Measurements from ENCODE around the gene POLR3A.
A peak's percentile ranks its signal among the peaks of the same experiment; 100 is the strongest.

POLR3A gene

DNA sequence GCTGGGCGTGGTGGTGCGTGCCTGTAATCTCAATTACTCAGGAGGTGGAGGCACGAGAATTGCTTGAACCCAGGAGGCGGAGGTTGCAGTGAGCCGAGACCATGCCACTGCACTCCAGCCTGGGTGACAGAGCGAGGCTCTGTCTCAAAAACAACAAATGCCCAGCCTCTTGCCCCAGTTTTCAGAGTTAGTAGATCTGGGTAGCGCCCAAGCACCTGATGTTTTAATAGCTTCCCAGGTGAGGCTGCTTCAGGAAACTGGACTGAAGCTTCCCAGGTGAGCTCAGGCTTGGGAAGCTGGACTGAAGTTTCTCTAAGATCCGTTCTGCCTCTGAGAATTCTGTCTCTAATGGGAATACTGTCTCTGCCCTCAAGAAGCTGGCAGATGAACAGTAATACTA, 16.5 kb upstream of the POLR3A start:
- DNase-seq = no peak

DNA sequence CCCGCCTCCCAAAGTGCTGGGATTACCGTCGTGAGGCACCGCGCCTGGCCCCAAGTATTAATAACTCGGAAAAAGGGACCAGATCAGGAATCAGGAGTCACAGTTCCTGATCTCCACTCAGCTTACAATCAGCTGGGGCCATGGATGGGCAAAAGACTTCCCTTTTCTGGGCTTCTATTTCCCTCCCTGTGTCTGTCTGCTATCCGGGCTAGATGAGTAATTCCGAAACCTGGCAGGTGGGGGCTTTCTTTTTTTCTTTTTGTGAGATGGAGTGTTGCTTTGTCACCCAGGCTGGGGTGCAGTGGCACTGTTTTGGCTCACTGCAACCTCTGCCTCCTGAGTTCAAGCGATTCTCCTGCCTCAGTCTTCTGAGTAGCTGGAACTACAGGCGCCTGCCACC, 15.9 kb upstream of the POLR3A start:
- no peak for DNase-seq

DNA sequence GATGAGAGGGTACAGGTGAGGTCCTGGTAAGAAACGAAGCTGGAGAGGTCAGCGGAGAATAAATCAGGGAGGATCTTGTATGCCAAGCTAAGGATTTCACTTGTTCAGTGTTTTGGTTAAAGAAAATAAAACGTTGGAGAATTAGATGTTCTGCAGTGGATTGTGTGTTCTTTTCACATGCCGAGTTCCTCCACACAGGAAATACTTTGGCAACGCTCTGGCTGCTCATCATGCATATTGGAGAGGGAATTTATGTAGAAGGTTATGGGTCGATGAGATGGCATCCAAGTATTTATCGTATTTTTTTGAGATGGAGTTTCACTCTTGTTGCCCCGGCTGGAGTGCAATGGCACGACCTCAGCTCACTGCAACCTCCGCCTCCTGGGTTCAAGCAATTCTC, 15.4 kb upstream of the POLR3A start:
- no peak for DNase-seq

DNA sequence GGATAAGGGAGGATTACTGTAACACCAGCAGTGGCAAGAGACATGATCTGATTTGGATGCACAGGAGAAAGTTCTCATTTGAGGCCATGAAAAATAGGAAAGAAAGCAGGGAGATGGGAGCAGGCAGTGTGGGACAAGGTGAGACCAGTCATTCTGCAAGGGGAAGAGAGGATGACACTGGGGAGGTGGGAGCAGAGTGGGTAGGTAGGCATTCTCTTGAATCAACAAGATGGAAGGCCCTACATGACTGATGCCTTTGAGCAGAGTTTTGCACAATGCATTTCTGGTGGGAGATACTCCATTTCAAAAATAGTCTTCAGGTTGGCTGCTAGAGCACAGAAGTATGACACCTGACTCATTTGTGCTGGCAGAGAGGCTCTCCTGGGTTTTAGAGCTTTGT, 14.9 kb upstream of the POLR3A start:
- DNase-seq = no peak

DNA sequence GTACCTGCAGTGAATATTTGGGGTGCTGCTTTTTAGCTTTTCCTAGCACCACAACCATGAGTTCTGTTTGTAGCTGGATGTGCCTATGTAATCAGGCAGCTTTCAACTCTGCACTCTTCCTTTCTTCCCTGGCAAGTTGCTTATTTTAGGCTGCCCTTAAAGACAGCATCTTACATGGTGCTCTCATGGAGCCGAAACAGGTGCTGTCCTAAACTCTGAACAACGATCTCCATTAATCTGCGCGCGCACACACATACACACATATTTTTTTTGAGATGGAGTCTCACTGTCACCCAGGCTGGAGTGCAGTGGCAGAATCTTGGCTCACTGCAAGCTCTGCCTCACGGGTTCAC, 13.4 kb upstream of the POLR3A start:
- no peak for DNase-seq

DNA sequence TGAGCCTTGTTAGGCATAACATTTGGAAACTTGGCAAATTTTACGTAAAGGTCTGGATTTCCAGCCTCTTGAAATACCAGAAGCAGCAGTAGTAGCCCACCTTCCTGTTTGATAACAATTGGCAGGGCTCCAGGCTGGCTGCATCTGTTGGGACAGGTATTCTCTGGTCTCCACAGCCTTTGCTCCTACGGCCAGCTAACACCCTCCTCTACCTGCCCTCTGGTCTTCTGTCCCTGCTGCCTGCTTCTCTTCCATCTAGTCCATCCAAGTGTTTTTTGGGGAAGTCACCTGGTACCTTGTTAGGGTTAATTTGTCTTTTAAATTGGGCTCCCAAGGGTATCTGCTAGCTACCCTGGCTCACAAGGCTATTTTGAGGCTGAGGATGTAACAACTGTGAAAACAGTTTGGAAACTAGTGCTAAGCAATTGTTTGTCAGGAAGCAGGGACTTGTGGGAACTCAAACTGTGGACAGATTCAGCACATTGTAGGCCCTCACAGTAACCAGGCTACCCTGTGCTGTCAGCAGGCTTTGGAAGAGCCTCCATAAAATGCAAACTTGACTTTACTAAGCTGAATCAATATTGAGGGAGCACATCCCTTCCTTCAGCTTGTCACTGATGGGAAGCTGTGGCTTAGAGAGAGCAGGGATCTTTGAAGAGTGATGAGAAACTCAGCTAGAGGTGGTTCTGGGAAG, 12.9 kb upstream of the POLR3A start:
- no peak for DNase-seq

DNA sequence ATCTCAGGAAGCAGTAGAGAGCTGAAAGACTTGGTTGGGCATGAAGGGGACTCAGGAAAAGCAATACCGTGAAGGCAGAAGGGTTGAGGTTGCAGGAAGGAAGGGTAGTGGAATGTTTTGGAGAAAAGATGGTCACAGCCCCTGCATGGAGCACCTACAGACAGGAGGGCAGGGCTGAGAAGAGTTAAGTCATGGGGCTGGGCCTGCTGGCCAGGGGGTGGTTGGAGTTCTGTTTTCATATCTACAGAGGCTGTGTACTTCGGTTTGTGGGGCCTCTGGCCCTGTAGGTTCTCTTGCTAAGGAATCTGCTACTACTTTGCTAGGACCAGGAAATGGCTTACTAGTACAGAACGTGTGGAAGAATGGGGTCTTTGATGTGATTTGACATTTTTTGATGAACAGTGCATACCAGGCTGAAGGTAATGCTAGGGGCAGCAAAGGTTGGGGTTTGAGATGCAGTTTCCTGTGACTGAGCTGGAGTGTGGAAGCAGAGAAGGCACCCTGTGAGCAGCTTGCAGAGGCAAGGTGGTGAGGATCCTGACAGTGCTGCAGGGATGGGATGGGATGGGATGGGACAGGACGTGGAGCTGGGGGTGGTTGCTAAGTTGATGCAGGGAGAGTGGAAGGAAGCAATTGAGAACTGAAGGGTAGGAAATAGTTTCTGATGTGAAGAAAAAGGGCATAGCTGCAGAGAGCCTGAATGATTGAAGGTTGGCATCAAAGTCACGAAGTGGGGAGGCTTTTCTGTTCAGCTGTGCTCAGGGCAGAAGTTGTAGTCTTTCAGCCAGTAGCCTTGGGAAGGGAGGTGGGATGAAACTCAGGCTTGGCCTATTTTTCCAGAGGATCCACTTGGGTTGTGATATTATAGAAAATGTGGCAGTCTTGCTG, 12.1 kb upstream of the POLR3A start:
- DNase-seq = no peak

DNA sequence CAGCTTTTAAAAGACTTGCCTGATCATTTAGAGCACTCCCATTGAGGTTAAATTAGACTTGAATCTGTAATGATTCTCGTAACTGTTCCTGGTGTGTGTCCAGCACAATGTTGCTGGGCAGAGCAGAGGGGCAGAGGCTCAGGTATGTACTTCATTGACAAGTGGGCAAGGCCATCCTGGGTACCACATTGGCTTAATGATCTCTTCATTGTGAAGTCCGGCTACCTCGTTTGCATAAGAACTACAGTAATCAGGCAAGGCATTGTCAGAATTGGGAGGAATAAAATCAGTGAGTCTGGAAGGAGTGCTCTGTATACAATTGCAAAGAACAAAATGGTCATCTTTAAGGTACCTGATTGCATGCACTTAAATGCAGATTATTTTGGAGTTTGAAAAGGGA, 10.4 kb upstream of the POLR3A start:
- DNase-seq = no peak

DNA sequence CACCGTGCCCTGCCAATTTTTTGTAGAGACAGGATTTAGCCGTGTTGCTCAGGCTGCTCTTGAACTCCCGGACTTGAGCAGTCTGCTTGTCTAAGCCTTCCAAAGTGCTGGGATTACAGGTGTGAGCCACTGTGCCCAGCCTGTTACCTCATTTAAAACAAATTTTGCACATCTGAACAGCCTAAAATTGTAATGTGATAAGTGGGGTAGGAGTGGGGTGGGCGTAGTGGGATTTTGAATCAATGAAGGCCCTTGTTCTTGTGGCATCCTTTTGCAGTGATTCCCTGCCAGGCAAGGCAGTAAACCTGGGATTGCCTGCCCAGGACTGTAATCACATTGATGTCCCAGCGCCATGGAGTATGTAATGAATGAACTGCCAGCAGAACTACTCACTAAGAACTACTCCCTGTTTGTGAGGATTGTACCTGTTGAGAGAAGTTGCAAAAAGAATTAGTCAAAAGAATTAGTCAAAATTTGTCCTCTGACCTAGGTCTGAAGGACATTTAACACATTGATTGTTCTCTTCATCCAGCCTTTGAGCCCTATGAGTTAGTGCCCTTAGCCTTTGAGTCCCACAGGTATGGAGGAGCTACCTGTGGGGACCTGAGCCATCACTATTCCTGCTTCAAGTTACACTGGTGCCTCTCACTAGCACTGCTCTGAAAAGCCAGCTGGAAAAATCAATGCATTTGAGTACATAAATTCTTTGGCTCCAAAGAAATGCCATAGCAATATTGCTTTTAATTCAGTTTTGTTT, 9.7 kb upstream of the POLR3A start:
- DNase-seq = no peak

DNA sequence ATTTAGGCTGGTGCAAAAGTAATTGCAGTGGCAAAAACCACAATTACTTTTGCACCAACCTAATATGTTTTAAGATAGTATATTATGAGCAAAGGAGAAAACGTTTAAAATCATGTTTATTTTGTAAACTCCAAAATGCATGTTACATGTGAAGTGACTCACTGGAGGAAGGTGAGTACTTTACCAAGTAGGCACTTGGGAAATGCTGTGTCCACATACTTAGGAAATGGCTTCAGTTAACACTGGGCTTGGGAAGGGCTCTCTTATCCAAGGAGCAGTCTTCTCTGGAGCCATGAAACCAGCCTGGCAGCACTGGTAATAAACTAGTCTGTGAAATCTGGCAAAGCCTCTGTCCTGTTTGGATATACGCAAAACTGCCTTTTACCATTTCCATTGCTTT, 8.8 kb upstream of the POLR3A start:
- no peak for DNase-seq

DNA sequence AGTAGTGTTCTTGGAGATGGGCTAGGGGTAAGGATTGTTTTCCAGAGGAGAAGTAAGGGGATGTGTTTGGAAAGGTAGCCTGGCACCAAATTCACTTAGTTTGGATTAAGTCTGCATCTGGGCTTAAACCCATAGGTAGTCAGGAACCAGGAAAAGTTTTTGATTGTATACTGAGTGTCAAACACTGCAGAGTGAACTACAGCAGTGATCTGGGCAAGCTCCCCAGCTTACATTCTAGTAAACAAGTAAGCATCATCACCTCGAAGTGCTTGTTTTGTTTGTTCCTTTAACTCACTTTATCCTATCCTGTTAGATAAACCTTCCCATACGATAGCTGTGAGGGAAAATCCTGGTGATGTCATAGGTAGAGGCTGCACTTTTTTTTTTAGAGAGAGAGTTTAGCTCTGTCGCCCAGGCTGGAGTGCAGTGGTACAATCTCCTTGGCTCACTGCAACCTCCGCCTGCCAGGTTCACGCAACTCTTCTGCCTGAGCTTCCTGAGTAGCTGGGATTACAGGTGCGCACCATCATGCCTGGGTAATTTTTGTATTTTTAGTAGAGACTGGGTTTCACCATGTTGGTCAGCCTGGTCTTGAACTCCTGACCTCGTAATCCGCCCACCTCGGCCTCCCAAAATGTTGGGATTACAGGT, 6.7 kb upstream of the POLR3A start:
- no peak for DNase-seq

DNA sequence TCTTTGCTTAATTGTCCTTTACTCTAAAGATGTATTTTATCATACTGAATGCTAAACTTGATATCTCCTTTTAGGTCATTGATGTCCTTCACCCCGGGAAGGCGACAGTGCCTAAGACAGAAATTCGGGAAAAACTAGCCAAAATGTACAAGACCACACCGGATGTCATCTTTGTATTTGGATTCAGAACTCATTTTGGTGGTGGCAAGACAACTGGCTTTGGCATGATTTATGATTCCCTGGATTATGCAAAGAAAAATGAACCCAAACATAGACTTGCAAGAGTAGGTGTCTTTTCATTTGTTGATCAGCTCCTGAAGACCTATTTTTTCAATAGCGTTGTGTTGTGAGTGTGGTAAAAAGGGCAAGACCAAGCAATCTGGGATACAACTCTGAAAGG, 6.1 kb upstream of the POLR3A start:
- DNase-seq = no peak

DNA sequence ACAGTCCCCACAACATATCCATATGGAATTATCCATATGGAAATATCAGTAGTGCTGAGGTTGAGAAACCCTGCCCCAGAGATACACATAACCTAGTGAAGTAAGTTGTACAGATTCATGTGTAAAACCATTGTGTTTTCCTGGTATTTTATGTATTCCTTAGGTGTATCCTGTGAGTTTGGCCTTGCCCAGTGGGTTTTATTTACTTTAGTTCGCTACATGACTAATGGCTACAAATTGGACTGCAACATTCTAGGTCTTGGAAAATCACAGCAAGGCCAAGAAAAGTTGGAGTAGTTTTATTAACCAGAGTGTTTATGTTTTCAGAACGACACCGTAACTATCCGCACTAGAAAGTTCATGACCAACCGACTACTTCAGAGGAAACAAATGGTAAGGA, 5.7 kb upstream of the POLR3A start:
- DNase-seq = no peak

DNA sequence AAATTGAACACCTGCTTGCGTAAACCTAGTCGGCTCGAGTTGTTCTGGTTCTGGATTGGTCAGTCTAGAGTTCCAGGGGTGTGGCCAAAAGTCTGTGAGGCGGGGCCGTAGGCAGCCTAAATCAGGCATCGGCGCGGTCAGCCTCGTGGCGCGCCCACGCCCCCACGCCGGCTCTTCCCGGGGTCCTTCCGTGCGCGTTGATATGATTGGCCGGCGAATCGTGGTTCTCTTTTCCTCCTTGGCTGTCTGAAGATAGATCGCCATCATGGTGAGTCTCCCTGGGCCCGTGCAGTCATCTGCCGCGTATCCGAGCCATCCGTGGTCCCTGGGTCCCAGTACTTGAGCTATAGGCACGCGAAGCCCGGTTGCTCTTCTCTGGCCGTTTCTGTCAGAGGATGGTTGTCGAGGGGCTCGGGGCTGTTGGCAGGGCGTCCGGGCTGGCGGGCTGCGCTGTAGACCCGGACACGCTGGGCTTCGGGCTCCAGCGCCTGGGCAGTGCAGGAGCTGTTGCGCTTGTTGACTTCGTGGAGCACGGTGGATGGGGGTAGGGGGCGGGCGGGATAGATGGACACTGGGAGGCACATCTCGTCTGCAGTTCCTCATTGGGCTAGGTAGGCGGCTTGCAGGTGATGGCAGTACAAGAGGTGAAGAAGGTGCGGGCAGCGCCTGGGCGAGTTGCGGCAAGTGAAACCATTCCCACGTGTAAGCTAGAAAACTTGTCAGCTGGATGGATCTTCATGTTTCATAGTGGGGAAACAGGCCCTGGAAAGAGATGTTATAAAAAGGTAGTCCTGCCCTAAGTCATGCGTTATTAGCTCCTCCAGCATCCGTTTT, 4.5 kb upstream of the POLR3A start, which contains the start of gene RPS24:
Gene RPS24 (plus strand): TSS at position 227 of the 834 bp plus-strand sequence. CDS start 39 bp downstream, at position 266.
- DNase-seq = peak; percentile 95

DNA sequence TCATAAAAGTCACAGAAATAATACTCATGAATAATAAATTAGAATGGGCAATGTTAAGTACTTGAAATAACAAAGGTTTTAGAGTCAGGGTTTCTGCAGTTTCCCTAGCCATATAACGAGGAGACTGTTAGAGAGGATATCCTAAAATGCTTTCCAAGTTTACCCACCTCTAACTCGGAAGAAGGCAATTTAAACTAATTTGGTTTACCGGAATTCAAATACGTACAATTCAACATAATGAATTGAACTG, 4.0 kb upstream of the POLR3A start:
- DNase-seq = no peak

DNA sequence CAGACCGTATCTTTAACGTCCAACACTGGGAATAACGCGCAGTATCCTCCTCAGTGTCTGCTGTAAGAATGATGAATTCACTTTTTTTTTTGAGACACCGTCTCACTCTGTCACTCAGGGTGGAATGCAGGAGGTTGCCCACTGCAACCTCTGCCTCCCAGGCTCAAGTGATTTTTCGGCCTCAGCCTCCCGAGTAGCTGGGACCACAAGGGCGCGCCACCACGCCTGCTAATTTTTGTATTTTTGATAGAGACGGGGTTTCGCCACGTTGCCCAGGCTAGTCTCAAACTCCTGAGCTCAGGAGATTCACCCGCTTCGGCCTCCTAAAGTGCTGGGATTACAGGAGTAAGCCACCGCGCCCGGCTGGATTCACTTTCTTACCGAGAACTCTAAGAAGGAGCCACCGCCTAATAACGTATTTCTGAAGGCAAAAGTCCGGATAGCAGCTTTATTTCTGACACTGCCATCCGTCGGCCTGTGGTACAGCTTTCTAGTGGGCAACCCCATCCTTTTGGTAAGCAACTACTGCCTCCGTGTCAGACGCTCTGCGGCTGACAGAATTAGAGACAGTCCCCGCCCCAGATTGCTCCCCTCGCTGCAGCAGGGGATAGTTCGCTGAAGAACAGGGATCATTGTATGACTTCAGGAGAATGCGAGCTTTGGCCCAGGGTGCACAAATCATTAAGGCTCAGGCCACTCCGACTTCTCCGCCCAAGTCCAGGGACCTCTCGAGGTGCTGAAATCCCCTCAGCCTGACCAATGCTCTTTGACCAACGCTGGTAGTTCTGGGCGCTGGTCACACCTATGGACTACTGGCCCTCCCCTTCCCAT, 662 bp downstream of the POLR3A start:
- DNase-seq = no peak

DNA sequence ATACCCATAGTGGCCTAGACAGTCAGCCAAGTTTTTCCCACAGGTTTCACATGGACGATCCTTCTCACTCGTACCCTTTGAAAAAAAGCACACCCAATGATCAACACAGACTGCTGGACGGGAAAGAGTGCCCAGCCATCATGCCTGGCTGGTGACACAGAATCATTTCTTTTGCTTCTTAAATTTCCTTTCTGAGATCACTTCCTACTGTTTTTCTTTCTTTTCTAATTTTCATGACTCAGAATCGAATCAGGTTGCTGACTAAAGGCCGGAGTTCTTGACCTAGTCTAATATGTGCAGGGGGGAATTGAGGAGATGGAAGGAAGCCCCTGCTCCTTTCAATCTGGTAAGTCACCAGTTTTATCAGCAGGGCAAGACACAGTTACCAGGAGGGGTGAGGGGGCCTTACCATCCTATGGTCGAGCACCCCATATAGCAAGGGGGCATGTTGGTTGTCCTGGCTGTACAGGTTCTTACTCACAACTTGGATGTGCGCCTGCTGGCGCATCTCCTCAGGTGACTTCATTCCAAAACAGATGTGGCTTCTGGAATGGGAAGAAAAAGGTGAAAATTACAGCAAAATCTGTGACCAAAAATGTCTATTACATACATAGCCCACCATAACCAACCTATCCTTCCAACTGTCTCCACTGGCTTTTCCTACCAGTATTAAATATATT, 3.5 kb downstream of the POLR3A start:
- DNase-seq = no peak

DNA sequence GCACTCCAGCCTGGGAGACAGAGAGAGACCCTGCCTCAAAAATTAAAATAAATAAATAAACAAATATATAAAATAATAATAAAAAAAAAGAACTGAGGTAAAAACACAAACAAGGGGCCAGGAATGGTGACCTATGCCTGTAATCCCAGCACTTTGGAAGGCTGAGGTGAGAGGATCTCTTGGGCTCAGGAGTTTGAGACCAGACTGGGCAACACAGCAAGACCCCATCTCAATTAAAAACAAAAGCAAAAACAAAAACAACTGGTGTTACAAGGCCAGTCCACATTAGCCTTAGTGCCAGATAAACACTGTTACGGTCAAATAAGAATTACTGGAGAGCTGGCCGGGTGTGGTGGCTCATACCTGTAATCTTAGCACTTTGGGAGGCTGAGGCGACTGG, 5.6 kb downstream of the POLR3A start:
- DNase-seq = no peak

DNA sequence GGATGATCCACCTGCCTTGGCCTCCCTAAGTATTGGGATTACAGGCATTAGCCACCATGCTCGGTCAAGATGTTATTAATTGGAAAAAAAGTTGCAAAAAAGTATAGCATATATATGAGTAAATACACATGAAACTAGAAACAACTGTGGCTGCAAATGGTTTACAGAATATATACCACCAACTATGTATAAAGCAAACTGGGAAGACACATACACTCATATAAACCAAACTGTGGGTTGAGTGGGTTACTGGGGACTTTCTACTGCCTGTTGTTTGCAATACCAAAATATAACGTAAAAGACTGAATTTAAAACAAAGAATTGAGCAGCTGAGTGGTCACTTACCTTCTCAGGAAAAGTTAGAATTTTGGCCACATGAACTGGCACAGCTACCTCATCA, 8.1 kb downstream of the POLR3A start:
- no peak for DNase-seq

DNA sequence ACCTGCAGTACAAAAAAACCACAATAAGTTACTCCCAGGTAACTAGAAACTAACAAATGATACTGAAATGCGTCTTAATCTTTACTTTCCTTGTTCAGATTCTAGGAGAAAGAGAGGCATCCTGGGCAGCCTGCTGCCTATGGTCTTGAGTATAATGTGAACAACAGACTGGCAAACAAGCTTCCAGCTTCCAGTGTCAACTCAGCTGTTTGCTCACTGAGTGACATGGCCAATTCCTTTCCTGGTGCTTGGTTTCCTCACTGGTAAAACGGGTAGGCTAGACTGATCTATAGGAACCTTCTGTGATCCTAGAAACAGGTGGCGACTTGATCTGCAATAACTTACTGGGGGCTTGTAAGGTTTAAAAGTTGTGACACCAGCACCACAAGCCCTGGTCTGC, 10.1 kb downstream of the POLR3A start:
- DNase-seq = no peak

DNA sequence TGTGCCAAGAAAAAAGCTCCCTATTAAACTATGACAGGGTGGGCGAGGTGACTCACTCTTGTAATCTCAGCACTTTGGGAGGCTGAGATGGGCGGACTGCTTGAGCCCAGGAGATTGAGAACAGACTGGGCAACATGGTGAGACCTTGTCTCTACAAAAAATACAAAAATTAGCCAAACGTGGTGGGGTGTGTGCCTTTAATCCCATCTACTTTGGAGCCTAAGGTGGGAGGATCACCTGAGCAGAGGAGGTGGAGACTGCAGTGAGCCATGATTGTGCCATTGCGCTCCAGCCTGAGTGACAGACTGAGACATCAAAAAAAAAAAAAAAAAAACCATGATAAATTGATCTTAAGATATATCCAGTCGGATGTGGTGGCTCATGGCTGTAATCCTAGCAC, 11.5 kb downstream of the POLR3A start:
- no peak for DNase-seq

All from stimulated activated CD4-positive, alpha-beta T cell treated with anti-CD3 and anti-CD28 coated beads, Interleukin-1b, Interleukin-23, amount 100 ng/mL, for 48 hours (primary cell).